Measurements from ENCODE around the gene LYZ.

The LYZ gene

DNA sequence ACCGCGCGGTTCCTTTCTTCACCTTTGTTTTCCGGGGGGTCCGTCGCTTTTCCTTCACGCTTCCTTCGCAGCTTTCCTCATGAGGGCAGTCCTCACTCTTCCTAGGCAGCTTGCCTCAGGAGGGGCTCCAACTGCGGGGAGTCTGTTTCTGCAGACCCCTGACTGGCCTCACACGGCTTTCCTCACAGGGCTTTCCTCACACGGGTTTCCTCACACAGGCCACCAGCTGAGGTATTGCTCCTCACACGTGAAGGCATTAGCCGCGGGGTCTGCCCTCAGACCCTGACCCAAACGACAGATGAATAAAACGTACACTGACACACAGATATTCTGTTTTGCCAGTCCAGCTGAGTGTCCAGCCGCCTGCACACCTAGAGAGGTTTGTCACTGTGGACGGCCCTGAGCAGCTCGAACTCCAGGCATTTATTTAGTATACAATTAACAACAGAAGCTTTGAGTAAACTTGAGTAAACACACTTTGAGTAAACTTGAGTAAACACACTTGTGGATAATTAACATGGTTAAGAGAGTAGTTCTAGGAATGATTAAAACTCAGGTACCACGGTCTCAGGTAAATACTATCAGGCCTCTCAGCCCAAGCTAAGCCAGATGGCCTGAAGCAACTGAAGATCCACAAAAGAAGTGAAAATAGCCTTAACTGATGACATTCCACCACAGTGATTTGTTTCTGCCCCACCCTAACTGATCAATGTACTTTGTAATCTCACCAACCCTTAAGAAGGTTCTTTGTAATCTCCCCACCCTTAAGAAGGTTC is 16.1 kb upstream of the LYZ start:
- no peak for TF ChIP-seq ZNF274 (IDR thresholded peaks at IDR 0.05; ENCODE audit: low read depth, low read length)
- H3K4me3 ChIP-seq (ENCODE audit: low read length) = no peak overlapping the region

DNA sequence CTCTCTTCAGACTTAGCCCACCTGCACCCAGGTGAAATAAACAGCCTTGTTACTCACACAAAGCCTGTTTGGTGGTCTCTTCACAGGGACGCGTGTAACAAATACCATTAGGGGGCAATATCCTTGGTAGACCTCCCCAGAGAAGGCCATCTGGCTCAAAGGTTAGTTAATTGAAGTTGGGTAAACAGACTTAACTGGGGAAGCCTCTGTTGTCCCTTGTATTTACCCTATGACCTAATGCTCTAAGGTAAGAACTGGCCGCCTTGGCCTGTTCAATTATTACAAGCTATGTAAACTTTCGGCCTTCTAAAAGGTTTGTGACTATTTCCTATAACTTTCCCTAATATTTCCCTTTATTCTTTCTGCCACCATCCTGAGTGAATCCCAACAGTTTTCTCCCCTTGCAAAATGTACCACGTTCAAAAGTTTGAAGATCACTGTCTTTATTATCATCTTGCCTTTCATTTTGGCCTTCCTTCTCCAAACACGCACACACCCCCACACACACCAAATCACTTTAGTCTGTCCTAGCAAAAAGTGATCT is 15.3 kb upstream of the LYZ start:
- no peak for TF ChIP-seq ZNF274 (IDR thresholded peaks at IDR 0.05; ENCODE audit: low read depth, low read length)
- H3K4me3 ChIP-seq (ENCODE audit: low read length) = no peak overlapping the region

DNA sequence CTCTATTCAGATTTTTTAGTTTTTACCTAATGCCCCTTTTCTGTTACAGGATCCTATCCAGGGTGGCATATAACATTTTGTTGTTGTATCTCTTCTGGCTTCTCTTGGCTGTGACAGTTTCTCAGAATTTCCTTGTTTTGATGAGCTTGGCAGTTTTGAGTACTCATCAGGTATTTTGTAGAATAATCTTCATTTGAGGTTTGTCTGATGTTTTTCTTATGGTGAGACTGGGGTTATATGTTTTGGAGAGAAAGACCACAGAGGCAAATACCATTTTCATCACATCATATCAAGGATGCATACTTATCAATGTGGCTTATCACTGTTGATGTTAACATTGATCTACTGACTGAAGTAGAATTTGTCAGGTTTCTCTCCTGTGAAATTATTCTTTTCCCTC is 14.0 kb upstream of the LYZ start:
- no peak overlapping the region for H3K4me3 ChIP-seq (ENCODE audit: low read length)
- TF ChIP-seq ZNF274 (IDR thresholded peaks at IDR 0.05; ENCODE audit: low read depth, low read length) = no peak

DNA sequence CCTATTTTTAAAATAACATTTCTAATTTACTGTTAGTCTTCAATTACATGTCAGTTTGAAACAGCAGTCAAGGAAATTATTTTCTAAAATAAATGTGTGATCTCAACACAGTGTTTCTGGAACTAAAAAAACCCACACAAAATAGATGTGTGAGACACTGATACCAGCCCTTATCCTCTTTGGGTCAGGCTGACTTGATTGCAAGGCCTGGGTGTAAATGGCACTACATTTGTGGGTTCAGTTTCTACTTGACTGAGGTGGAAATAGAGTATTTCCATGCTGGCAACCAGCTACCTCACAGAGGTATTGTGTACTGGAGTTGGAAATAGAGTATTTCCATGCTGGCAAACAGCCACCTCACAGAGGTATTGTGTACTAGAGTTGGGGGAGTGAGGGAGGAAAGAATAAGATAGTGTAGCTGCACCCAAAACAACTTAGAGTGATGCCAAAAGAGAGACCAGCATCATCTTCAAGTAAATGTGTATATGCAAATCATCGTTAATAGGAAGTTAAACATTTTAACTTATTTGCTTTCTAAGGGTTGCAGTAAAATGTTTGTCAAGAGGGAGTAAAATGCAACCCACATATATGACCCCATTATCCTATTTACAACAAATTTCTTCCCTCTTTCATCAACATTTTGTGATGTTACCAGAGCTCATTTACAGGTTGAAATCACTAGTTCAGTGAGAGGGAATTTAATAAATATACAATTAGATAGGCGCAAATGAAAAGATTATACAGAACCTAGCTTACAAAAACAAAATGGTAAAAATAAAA is 10.7 kb upstream of the LYZ start:
- no peak overlapping the region for H3K4me3 ChIP-seq (ENCODE audit: low read length)
- no peak for TF ChIP-seq ZNF274 (IDR thresholded peaks at IDR 0.05; ENCODE audit: low read depth, low read length)

DNA sequence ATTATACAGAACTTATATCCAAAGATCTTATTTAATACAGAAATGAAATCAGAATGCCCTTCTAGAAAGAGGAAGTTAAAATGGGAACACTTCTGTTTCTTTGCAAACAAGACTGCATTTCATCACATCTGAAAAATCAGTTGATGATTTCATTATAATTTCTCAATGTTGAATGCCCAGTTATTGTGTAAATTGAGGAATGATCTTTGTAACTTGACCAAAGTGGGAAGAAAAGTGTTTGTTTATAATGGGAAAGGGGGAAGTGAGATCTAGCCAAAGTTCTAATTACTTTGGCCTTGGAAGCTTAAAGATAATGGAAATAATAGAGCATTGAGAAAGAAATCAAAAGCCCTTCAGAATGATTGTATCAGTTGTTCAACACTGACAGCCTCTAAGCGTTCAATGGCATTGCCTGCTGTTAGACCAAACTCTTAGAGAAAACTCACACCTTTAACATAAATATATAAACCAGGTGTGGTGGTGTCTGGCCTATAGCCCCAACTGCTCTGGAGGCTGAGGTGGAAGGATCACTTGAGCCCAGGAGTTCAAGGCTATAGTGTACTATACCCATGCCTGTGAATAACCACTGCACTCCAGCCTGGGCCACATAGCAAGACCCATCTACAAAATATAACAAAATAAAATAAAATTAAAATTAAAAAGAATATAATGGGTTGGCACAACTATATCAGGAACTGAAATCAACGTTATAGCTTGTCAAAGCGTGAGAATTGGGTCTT is 9.9 kb upstream of the LYZ start:
- TF ChIP-seq ZNF274 (IDR thresholded peaks at IDR 0.05; ENCODE audit: low read depth, low read length) = no peak
- no peak overlapping the region for H3K4me3 ChIP-seq (ENCODE audit: low read length)

DNA sequence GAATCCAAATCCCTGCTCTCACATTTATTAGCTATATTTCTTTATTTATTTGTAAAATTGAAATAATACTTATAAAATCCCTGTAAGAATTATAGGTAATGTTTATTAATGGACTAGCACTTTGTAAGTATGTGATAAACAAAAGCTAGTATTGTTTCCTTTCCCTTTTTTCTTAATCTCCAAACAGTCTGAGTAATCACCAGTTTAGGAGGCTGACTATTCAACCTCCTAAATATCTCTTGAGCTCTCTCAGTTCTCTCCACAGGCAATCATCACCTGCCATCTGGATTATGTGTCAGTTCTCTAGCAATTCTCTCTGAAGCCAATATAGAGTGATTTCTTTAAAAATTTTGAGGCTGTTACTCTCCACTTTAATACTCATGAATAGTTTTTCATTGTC is 9.2 kb upstream of the LYZ start:
- no peak for TF ChIP-seq ZNF274 (IDR thresholded peaks at IDR 0.05; ENCODE audit: low read depth, low read length)
- no peak overlapping the region for H3K4me3 ChIP-seq (ENCODE audit: low read length)

DNA sequence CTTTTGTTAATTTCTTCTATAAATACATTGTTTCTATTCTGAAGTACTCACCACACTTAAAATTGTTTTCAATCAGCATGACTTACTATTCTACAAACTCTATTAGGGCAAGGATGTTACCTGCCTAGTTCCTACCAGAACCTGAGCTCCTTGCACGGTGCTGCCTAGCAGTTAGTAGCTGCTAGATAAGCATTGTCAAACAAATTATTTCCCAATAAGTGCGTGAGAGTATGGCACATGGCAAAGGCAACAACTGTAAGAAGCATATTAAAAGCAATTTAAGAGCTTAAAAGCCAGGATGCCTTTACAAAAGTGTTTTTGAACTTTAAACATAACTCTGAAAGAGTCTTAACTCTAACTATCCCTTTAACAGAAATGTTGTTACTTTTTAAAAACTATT is 8.2 kb upstream of the LYZ start:
- TF ChIP-seq ZNF274 (IDR thresholded peaks at IDR 0.05; ENCODE audit: low read depth, low read length) = no peak

DNA sequence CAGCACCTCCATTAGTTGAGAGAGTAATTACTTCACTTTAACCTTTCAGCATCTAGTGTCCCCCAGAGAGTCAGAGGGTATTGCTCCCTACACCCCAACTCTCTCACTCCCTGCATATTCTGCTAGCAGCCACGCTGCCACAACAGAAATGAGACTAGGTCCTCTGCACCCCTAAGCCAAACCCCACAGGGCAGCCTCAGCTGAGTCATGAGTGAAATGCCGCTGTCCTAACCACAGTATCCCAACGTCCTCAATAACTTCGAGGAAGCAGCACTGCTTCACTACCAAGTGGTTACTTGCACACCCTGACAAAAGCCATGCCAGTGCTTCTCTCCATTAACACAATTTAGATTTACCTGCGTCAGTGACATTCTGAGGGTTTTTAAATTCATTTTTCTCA is 6.9 kb upstream of the LYZ start:
- TF ChIP-seq ZNF274 (IDR thresholded peaks at IDR 0.05; ENCODE audit: low read depth, low read length) = no peak
- H3K4me3 ChIP-seq (ENCODE audit: low read length) = no peak overlapping the region

More for the DNA sequence above, 8.2 kb upstream of the LYZ start:
- H3K4me3 ChIP-seq (ENCODE audit: low read length) = no peak overlapping the region

DNA sequence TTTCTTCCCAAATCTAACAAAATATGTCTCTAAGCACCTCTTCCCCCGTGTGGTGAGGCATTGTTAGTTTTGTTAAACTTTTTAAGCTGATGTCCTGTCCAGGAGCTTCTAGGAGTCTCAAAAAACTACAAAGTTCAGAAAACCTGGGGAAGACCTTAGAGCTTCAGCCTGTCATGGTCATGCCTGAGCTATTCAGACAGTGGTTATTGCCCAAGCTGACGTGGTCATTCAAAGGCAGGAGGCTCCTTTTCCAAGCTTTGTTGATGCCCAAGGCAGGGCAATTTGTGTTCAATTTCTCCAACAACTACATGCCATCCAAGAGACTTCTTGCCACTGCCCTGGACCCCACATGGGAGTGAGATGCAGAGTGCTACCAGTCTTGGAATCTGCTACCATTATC is 5.8 kb upstream of the LYZ start:
- TF ChIP-seq ZNF274 (IDR thresholded peaks at IDR 0.05; ENCODE audit: low read depth, low read length) = no peak
- no peak overlapping the region for H3K4me3 ChIP-seq (ENCODE audit: low read length)

DNA sequence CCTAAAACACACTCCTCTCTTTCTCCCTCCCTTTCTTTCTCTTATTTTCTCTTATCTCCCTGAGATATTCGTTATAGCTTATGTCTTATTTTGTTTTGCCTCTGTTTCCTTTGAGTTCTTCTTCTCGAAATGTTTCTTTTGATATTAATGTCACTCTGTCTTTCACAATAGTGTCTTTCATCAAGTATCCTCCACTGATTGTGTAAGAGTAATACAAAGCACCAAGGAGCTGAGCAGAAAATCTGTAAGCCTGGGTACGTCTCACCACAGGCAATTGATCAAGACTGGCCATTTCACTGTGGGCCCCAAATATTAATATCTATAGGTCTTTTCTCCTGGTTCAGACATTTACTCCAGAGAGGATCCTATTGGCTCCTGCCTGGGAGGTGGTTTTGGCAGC is 4.8 kb upstream of the LYZ start:
- no peak for TF ChIP-seq ZNF274 (IDR thresholded peaks at IDR 0.05; ENCODE audit: low read depth, low read length)
- no peak overlapping the region for H3K4me3 ChIP-seq (ENCODE audit: low read length)

DNA sequence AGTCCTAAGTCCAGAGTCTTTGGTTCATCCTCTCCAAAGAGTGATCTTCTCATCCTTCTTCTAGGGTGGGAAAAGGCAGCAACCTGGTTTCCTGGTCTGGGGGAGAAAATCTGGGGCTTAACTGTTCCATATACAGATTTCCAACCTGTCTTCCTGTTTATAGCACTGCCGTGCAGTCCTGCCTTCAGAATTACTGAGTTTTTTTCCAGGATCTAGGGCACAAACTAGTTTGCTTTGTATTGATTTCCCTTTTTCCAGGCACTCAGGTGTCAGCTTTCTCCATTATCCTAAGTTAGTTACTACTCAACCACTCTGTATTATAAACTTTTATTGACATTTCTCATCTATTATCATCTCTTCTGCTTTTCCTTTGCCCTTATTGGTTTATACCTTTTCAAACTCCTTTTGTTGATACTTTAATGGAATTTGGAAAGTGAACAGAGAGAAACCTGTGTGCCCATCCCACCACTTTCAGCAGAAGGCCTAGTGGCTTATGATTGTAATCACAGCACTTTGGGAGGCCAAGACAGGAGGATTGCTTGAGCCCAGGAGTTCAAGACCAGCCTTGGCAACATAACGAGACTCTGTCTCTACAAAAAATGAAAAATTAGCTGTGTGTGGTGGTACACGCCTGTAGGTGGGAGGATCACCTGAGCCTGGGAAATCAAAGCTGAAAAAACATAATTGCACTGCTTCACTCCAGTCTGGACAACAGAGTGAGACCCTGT is 4.1 kb upstream of the LYZ start:
- TF ChIP-seq ZNF274 (IDR thresholded peaks at IDR 0.05; ENCODE audit: low read depth, low read length) = no peak
- H3K4me3 ChIP-seq (ENCODE audit: low read length) = no peak overlapping the region

DNA sequence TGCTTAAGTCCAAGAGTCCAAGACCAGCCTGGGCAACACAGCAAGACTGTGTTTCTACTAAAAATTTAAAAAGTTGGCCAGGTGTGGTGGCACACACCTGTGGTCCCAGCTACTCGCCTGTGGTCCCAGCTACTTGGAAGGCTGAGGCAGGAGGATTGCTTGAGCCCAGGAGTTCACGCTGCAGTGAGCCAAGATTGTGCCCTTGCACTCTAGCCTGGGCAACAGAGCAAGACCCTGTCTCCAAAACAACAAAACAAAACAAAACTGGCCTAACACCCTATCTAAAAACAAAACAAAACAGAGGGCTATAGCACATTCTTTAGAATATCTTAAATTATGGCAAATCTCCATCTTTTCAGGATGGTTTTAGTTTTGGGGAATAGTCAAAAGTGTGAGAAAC is 3.1 kb upstream of the LYZ start:
- H3K4me3 ChIP-seq (ENCODE audit: low read length) = no peak overlapping the region
- no peak for TF ChIP-seq ZNF274 (IDR thresholded peaks at IDR 0.05; ENCODE audit: low read depth, low read length)

DNA sequence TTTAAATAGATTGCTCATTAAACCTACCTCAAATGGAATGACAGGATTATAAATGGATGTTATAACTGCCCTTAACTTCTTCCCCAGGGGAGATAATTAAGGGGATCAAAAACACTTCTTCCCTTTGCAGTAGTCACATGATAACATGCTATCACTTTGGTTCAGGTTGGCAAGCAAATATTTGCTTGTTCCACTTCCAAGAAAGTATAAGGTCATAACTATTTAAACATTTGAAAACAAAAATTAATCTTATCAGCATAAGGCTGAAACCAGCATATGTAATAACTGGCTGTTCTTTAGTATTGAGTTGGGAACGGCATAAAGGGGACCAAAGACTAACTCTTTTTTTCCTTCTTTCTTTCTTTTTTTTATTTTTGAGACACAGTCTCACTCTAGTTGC is 2.4 kb upstream of the LYZ start:
- no peak overlapping the region for H3K4me3 ChIP-seq (ENCODE audit: low read length)
- no peak for TF ChIP-seq ZNF274 (IDR thresholded peaks at IDR 0.05; ENCODE audit: low read depth, low read length)

Data from GM08714 (cell line).